Measurements from ENCODE around the gene MIPEP. TPM values are rescaled to one million over a fixed set of nuclear protein-coding genes. Genes with fewer than 3 reads are reported as not detected.

MIPEP gene
- total RNA-seq, 4 donors from 2014 or later = 9.2 to 21.4 (median 18.3) TPM

DNA sequence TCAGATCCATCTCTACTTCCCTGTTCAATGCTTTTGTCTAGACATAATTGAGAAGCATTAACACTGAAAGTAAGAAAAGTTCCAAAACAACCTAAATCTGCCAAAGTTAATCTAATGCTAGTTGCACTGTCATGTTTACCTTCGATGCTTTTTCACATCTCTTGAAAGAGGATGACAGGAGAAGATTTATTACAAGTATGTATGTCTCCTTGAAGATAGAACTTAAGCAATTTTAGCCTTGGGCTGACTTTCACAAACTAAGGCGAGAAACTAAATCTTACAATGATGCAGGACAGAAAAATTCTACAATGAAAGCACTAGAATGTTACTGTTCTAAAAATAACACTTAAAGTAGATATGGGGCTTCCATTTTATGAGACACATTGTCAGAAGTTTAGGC lies 64.0 kb downstream of the MIPEP start:
- no peak for TF ChIP-seq CTCF (IDR thresholded peaks at IDR 0.05; ENCODE audit: low read depth)

DNA sequence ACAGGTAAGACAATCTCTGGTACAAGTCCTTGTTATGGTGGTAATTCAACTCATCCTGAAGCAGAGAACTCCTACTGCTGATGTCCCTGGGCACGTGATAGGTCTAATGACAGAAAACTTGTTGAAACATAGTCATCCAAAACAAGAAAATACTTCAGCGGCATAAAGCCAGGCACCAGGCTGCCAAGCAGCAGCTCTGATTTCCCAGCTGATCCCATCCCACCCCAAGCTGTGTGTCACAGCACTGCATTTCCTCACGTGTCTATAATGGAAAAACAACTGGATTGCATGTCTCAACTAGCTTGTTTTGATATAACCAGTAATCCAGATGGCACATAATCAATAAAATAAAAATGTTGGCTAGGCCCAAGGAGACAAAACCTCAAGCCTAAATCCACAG lies 64.8 kb downstream of the MIPEP start:
- TF ChIP-seq CTCF (IDR thresholded peaks at IDR 0.05; ENCODE audit: low read depth) = no peak

- TF ChIP-seq CTCF (IDR thresholded peaks at IDR 0.05; ENCODE audit: low read depth) = no peak
Measured at GRCh38 chr13:23822252-23822824, 66.9 kb downstream of the MIPEP start.

- no peak for TF ChIP-seq CTCF (IDR thresholded peaks at IDR 0.05; ENCODE audit: low read depth)
Measured at GRCh38 chr13:23820530-23820929, 68.7 kb downstream of the MIPEP start.

GRCh38 chr13:23817830-23818229 lies 71.4 kb downstream of the MIPEP start:
- TF ChIP-seq CTCF (IDR thresholded peaks at IDR 0.05; ENCODE audit: low read depth) = no peak

GRCh38 chr13:23817136-23817535 lies 72.1 kb downstream of the MIPEP start:
- TF ChIP-seq CTCF (IDR thresholded peaks at IDR 0.05; ENCODE audit: low read depth) = no peak

GRCh38 chr13:23813635-23814034 lies 75.6 kb downstream of the MIPEP start:
- TF ChIP-seq CTCF (IDR thresholded peaks at IDR 0.05; ENCODE audit: low read depth) = no peak

Data from subcutaneous adipose tissue (tissue), 4 donors.